ENCODE results near the gene DNAH8. TPM values are rescaled to one million over a fixed set of nuclear protein-coding genes. Genes with fewer than 3 reads are reported as not detected.
A peak's percentile ranks its signal among the peaks of the same experiment; 100 is the strongest.

Gene DNAH8
- total and polyA plus RNA-seq, 11 donors, result 0.02 to 0.50 (median 0.02) TPM; not detected in 8

GRCh38 chr6:39007575-39007974 lies 292.5 kb downstream of the DNAH8 start:
- ATAC-seq (no peak), DNase-seq (no peak)
- Histone ChIP-seq H3K4me1 (no peaks in the 10 kb centered on the region), H3K9me3 (peaks cover 0 to 5% (median 0%) of the 10 kb centered on the region in 12 donors), H3K27me3 (peaks cover 0 to 41% (median 0%) of the 10 kb centered on the region in 9 donors), H3K4me3 (no peak overlapping the region), H3K36me3 (no peaks in the 10 kb centered on the region), H3K27ac (no peak overlapping the region)
- TF ChIP-seq, protein P1, sequence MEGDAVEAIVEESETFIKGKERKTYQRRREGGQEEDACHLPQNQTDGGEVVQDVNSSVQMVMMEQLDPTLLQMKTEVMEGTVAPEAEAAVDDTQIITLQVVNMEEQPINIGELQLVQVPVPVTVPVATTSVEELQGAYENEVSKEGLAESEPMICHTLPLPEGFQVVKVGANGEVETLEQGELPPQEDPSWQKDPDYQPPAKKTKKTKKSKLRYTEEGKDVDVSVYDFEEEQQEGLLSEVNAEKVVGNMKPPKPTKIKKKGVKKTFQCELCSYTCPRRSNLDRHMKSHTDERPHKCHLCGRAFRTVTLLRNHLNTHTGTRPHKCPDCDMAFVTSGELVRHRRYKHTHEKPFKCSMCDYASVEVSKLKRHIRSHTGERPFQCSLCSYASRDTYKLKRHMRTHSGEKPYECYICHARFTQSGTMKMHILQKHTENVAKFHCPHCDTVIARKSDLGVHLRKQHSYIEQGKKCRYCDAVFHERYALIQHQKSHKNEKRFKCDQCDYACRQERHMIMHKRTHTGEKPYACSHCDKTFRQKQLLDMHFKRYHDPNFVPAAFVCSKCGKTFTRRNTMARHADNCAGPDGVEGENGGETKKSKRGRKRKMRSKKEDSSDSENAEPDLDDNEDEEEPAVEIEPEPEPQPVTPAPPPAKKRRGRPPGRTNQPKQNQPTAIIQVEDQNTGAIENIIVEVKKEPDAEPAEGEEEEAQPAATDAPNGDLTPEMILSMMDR (IDR thresholded peaks at IDR 0.05), result no peak
- no peak for TF ChIP-seq POLR2A (IDR thresholded peaks at IDR 0.05)
- WGBS, 4 donors, result 39 to 53% (median 48%) methylated on average over 3 of the region's 3 CpGs
- intact Hi-C loops (cut with DNase I), result no loop called here

DNA sequence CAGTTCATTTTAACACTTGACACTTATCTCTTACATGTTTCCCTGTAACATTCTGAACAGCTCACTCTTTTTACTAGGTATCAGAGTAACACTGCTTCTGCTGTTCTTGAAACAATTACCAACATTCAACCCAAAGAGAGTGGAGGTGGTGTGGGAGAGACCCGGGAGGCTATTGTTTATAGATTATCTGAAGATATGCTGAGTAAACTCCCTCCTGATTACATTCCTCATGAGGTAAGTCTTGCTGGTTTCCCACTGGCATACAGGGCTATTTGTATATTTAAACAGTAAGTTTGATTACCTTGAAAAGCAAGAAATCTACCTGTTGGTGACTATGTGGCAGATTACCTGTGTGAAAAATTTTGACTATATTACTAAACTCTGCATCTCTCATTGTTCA lies 293.6 kb downstream of the DNAH8 start:
- H3K36me3 ChIP-seq, result no peaks in the 10 kb centered on the region
- intact Hi-C loops (cut with DNase I), result no loop called here
- no peak overlapping the region for H3K4me3 ChIP-seq
- peaks cover 0 to 5% (median 0%) of the 10 kb centered on the region in 12 donors for H3K9me3 ChIP-seq
- no peaks in the 10 kb centered on the region for H3K4me1 ChIP-seq
- WGBS, 4 donors, result 31 to 44% (median 41%) methylated on average over 1 of the region's 1 CpG
- peaks cover 0 to 41% (median 0%) of the 10 kb centered on the region in 9 donors for H3K27me3 ChIP-seq
- DNase-seq (no peak), ATAC-seq (no peak)
- no peak for TF ChIP-seq POLR2A (IDR thresholded peaks at IDR 0.05)
- TF ChIP-seq, protein P1 (IDR thresholded peaks at IDR 0.05), result no peak
- H3K27ac ChIP-seq, result no peak overlapping the region

- H3K9me3 ChIP-seq, result peaks cover 0 to 5% (median 0%) of the 10 kb centered on the region in 12 donors
- no peak overlapping the region for H3K27ac ChIP-seq
- DNase-seq, result no peak
- intact Hi-C loops (cut with DNase I), result no loop called here
- no peak for ATAC-seq
- WGBS, 4 donors, result 0% methylated on average over 1 of the region's 1 CpG
- H3K36me3 ChIP-seq, result no peaks in the 10 kb centered on the region
- no peak overlapping the region for H3K4me3 ChIP-seq
- TF ChIP-seq, protein P1 (IDR thresholded peaks at IDR 0.05), result no peak
- TF ChIP-seq POLR2A (IDR thresholded peaks at IDR 0.05), result no peak
- peaks cover 0 to 41% (median 0%) of the 10 kb centered on the region in 9 donors for H3K27me3 ChIP-seq
- H3K4me1 ChIP-seq, result no peaks in the 10 kb centered on the region
Observed at GRCh38 chr6:39009476-39009875, 294.4 kb downstream of the DNAH8 start.

DNA sequence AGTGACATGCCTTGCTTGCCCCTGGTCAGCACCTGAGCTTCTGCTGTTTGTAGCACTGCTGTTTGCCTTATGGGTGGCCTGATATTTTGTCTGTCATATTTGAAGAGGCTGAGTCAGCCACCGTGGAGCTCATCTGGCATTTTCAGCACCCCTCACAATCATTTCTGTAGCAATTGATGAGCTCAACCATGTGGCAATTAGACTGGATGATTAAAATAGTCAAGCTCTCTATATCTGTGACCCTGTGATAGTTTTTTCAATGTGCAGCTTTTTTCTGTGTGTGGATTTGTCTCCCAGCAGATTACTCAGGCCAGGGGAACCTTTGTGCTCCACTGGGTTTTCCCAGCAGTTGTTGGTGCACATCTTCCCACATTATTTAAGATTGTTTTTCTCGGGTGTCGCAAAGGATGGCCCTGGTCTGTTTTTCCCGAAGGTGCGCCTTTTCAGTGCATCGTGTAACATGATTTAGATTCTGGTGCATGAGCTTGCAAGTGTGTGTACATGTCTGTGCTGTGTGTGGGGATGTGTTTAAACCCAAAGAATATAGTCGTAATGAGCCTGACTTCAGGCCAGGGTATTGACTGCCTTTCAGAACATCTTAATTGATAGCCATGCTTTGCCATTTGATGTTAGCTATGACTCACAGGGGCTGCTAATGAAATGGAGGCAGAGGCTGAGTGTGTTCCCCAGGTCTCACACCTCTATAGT lies 301.9 kb downstream of the DNAH8 start:
- intact Hi-C loops (cut with DNase I), result no loop called here
- Histone ChIP-seq H3K36me3 (no peaks in the 10 kb centered on the region), H3K27ac (no peak overlapping the region), H3K4me1 (no peaks in the 10 kb centered on the region), H3K27me3 (peaks cover 0 to 7% (median 0%) of the 10 kb centered on the region in 9 donors), H3K4me3 (no peak overlapping the region), H3K9me3 (no peaks in the 10 kb centered on the region)
- no peak for DNase-seq
- TF ChIP-seq POLR2A (IDR thresholded peaks at IDR 0.05), result no peak
- TF ChIP-seq, protein P1 (IDR thresholded peaks at IDR 0.05), result no peak
- peak in 1 of 4 donors; percentile 19 for ATAC-seq
- WGBS, 4 donors, result 81 to 85% (median 84%) methylated on average over 7 of the region's 7 CpGs
